ENCODE measurements around the gene SOHLH1.

SOHLH1 gene

GRCh38 chr9:135732569-135733257 lies 33.4 kb upstream of the SOHLH1 start:
- DNase-seq: no peak
- in situ Hi-C loops (cut with HindIII; ENCODE audit: low pct_ligation_motif_present, low pct_unique_long_range_greater_than_20kb, low sequenced_read_pairs): no loop called here

GRCh38 chr9:135731454-135731853 lies 32.2 kb upstream of the SOHLH1 start:
- no peak for DNase-seq
- in situ Hi-C loops (cut with HindIII; ENCODE audit: low pct_ligation_motif_present, low pct_unique_long_range_greater_than_20kb, low sequenced_read_pairs): no loop called here

- DNase-seq: no peak
- in situ Hi-C loops (cut with HindIII; ENCODE audit: low pct_ligation_motif_present, low pct_unique_long_range_greater_than_20kb, low sequenced_read_pairs): no loop called here
Observed at GRCh38 chr9:135729480-135729879, 30.2 kb upstream of the SOHLH1 start.

DNA sequence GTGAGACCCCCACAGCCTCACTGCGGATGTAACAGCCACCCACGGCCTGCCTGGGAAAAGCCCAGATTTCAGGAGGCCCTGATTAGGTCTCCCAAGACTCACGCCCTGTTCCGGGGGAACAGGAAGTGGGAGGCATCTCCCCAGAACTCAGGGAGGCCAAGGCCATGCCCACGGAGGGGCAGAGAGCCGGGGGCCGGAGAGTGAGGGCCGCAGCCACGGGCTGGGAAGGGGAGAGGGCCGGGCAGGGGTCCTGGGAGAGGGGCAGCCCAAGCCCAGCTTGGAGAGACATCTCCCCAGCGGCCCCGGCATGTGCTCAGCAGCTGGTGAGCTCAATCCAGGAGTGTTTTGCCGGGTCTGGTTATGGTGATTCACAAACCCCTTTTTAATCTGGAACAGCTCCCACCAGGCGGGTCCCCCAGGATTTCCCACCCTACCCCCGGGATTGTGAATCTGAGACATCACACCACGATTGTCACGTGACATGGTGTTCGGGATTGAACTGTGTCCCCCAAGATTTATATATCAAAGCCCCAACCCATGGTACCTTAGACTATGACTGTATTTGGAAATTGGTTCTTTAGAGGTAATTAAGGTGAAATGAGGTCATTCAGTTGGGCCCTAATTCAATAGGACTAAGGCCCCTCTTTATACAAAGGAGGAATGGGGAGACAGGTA lies 29.3 kb upstream of the SOHLH1 start:
- in situ Hi-C loops (cut with HindIII; ENCODE audit: low pct_ligation_motif_present, low pct_unique_long_range_greater_than_20kb, low sequenced_read_pairs): no loop called here
- no peak for DNase-seq

DNA sequence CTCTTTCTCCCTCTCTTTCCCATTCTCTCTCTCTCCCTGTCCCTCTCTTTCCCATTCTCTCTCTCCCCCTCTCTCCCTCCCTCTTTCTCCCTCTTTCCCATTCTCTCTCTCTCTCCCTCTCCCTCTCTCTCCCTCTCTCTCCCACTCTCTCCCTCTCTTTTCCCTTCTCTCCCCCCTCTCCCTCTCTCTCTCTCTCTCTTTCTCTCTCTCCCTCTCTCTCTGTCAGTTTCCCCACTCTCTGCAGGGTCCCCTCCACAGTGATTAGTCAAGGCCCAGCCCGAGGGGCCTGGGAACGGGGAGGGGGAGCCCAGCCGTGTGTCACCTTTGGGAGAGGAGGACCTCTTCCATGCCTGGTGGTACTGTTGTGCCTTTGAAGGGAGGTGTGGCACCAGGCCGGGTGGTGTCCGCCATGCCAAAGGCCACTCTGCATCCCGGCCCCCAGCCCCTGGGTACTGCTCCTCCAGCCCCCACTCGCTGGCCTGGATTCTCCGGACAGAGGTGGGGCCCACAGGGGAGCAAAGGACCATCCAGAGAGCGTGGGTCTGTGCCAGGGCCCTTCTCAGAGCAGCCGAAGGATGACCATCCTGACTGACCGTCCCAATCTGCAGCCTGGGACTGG lies 28.1 kb upstream of the SOHLH1 start:
- no peak for DNase-seq
- in situ Hi-C loops (cut with HindIII; ENCODE audit: low pct_ligation_motif_present, low pct_unique_long_range_greater_than_20kb, low sequenced_read_pairs): no loop called here

GRCh38 chr9:135726138-135726853 lies 27.0 kb upstream of the SOHLH1 start:
- DNase-seq: no peak
- in situ Hi-C loops (cut with HindIII; ENCODE audit: low pct_ligation_motif_present, low pct_unique_long_range_greater_than_20kb, low sequenced_read_pairs): no loop called here

GRCh38 chr9:135724186-135724787 lies 25.0 kb upstream of the SOHLH1 start:
- in situ Hi-C loops (cut with HindIII; ENCODE audit: low pct_ligation_motif_present, low pct_unique_long_range_greater_than_20kb, low sequenced_read_pairs): no loop called here
- no peak for DNase-seq

DNA sequence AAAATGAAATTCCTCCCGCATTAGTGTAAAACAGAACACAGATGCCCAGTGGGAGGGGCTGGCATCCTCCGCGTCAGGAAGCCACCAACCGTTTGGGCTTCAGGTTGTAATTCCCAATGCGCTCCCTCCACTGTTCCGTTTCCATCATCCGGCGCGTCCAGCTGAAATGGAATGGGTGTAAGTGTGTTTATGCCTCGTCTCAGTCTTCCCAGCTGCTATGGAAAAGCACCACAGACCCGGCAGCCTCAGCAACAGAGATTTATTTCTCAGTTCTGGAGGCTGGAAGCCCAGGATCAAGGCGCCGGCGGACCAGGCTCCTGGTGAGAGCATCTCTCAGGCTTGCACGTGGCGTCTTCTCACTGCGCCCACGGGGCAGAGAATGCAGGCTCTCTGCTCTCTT lies 23.1 kb upstream of the SOHLH1 start:
- DNase-seq: no peak
- in situ Hi-C loops (cut with HindIII; ENCODE audit: low pct_ligation_motif_present, low pct_unique_long_range_greater_than_20kb, low sequenced_read_pairs): no loop called here

DNA sequence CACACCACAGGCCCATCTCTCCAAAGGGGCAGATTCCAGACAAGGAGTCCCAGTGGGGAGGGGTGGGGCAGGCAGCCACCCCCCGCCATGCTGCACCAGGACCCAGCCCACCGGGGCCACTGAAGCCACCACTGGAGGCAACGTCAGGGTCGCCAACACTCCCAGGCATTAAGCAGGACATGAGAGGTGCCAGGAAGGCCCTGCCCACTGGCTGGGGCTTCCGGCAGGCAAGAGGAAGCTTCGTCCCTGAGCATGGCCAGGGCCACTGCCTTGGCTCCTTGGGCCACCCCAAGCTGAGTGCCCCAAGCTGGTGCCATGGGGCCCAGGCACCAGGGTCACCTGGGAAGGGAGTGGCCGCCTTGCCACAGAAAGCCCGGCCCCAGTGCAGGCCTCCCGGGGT lies 20.2 kb upstream of the SOHLH1 start:
- in situ Hi-C loops (cut with HindIII; ENCODE audit: low pct_ligation_motif_present, low pct_unique_long_range_greater_than_20kb, low sequenced_read_pairs): no loop called here
- DNase-seq: no peak

- in situ Hi-C loops (cut with HindIII; ENCODE audit: low pct_ligation_motif_present, low pct_unique_long_range_greater_than_20kb, low sequenced_read_pairs): no loop called here
- peak; percentile 31 for DNase-seq
Observed at GRCh38 chr9:135718616-135719015, 19.3 kb upstream of the SOHLH1 start.

DNA sequence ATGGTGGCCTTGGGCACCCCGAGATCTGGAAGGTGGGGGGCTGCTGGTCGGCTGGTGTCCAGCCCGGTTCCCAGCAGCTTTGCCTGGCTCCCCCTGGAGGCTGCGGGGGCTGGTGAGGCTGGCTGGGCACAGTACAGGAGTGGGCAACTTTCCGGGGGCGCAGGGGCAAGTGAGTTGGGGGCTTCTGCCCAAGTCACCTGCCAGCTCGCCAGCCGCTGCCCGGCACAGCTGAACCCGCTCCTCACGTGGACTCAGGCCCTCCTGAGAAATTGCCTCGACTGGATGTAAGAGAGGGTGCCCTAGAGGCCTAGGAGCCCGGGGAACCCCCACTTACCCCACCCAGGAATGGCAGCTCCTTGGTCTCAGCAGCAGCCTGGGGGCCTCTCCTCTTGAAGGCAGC lies 18.1 kb upstream of the SOHLH1 start:
- in situ Hi-C loops (cut with HindIII; ENCODE audit: low pct_ligation_motif_present, low pct_unique_long_range_greater_than_20kb, low sequenced_read_pairs): no loop called here
- no peak for DNase-seq

DNA sequence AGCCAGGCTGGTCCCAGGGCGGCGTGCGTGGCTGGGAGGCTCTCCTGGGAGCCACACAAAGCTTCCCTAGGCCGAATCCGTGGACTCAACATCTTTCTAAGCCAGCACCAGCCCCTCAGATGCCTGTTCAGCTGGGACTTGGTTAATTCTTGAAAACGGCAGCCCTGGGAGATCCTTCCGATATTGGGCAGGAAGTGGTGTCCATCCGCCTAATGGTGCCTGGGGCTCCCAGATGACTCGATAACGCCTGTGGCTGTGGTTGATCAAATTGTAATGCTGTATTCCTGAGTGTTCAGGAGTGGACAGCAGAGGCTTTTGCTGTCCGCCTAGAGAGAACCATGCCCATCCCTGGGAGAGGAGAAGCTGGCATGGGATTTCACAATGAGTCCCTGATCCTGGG lies 16.8 kb upstream of the SOHLH1 start:
- in situ Hi-C loops (cut with HindIII; ENCODE audit: low pct_ligation_motif_present, low pct_unique_long_range_greater_than_20kb, low sequenced_read_pairs): no loop called here
- no peak for DNase-seq

GRCh38 chr9:135715056-135715595 lies 15.8 kb upstream of the SOHLH1 start:
- DNase-seq: no peak
- in situ Hi-C loops (cut with HindIII; ENCODE audit: low pct_ligation_motif_present, low pct_unique_long_range_greater_than_20kb, low sequenced_read_pairs): no loop called here

DNA sequence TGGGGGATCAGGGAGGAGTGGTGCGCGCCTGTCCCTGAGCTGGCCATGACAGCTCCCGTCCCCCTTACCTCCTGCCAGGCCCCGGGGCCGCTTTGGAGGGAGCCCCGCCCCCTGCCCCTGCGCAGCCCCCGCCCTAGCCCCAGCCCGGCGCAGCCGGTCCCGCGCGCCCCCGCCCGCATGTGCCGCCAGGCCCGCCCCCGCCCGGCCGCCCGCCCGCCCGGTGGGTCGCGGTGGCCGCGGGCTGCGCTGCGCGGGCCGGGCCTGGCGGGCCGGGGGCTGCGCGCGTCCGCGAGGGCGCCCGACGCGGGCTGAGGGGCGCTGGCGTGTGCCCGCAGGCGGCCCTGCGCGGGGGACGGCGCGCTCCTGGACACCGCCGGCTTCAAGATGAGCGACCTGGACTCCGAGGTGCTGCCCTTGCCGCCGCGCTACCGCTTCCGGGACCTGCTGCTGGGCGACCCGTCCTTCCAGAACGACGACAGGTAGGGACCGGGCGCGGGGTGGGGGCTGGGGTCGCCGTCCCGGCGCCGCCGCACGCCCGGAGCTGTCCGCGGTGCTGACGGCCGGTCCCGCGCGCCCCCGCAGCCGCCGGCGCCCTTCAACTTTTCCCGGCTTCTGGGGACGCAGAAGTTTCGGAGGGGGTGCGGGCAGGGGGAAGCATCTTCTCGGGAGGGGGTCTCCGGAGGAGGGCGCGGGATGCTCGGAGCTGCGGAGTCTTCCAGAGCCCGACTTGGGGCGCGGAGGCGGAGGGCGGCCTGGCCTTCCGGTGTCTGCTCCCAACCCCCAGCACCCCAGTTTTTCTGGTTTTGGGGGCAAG lies 15.2 kb upstream of the SOHLH1 start:
- DNase-seq: no peak
- in situ Hi-C loops (cut with HindIII; ENCODE audit: low pct_ligation_motif_present, low pct_unique_long_range_greater_than_20kb, low sequenced_read_pairs): no loop called here

DNA sequence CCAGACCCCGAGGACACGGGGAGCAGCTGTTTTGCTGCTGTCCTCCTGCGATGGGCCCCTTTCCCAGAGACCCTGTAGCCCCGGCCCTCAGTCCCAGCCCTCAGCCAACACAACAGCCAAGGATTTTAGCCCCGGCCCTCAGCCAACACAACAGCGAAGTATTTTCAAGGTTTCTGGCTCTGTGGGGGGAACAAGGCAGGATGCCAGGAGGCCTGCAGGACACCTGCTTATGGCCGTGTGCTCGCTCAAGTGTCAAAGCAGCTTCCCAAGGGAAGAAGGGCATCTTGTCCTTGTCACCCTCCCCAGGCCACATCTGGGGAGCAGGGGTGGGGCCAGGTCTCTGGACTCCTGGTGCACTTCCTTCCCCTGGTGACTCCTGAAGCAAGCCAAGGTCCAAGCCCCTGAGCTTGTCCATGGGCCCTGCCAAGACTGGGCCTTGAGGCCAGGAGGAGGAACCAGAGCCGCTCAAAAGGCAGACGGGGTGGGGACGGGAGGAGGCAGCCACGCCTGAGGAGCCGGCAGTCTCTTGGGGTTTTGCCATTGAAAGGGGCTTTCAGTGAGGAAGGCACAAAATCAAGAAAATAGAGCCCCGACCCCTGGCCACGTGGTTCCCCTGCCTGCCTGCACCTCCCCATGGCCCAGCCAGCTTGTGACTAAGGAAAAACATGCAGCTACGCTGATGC lies 13.5 kb upstream of the SOHLH1 start:
- no peak for DNase-seq
- in situ Hi-C loops (cut with HindIII; ENCODE audit: low pct_ligation_motif_present, low pct_unique_long_range_greater_than_20kb, low sequenced_read_pairs): no loop called here

GRCh38 chr9:135711881-135712280 lies 12.6 kb upstream of the SOHLH1 start:
- in situ Hi-C loops (cut with HindIII; ENCODE audit: low pct_ligation_motif_present, low pct_unique_long_range_greater_than_20kb, low sequenced_read_pairs): no loop called here
- no peak for DNase-seq

GRCh38 chr9:135711391-135711790 lies 12.1 kb upstream of the SOHLH1 start:
- in situ Hi-C loops (cut with HindIII; ENCODE audit: low pct_ligation_motif_present, low pct_unique_long_range_greater_than_20kb, low sequenced_read_pairs): no loop called here
- no peak for DNase-seq

DNA sequence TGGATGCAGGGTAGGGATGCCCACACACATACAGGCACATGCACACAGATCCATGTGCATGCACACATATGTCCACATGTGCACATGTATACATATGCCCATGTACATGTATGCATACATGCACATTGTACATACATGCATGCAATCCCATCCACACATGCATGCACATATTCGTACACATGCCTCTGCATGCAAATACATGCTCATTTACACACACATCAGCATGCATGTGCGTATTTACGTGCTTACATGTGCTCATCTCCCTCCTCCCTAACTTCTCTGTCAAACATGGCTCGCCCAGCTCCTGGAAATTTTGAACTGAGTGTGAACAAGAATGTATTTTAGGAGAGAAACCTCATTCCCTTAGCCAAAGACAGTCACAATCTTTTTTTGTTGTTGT lies 8.9 kb upstream of the SOHLH1 start:
- DNase-seq: no peak
- in situ Hi-C loops (cut with HindIII; ENCODE audit: low pct_ligation_motif_present, low pct_unique_long_range_greater_than_20kb, low sequenced_read_pairs): no loop called here
